ENCODE results near the gene PACSIN2. TPM values are rescaled to one million over a fixed set of nuclear protein-coding genes. Genes with fewer than 3 reads are reported as not detected.

Gene PACSIN2
- total and polyA plus RNA-seq, 2 experiments from 2014 or later, result 23.5 to 57.3 TPM

DNA sequence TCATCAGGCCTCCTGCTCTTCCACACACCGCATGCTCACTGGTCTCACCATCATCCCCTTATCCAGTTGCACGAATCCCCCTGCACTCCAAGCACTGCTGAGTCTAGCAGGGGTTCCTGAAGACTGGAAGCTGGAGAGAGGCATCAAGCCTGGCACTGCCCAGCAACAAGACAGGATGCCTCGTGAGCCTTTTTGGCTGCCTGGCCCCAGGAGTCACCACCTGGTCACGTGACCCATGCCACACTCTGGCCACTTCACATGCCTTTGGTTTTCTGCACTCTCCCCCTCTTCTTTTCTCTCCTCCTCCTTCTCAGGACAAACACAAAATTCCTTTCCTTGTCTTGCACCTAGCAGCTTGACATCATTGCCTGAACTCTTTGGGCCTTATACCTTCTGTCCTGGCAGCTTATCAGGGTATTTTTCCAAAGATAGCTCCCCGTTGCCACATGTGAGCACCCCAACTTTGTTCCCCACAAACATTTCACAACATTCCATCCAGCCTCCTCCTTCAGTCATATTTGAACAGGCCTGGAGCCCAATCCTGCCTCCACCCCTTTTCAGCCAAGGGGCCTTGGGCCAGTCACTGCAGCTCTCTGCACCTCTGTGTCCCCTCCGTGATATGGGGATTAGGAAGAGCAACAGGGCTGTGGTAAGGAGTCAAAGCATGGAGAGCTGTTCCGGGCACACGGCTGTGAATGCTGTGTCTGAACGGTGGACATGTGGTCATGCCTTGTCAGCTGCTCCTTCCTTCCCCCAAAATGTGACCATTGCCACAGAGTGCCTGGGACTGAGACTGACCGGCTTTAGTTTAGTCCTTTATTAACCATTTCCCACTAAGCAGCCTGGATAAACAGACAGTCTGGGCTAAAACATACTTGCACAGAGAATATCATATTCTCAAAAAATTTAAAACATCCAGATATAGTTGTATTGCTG lies 2.8 kb upstream of the PACSIN2 start:
- Histone ChIP-seq H3K4me1 (ENCODE audit: insufficient read depth) (peaks cover 22% of the 10 kb centered on the region), H3K27ac (ENCODE audit: low read depth) (no peak overlapping the region), H3K9me2 (ENCODE audit: insufficient read depth) (no peaks in the 10 kb centered on the region), H3K4me3 (no peak overlapping the region), H3K27me3 (ENCODE audit: insufficient read depth) (peaks cover 4% of the 10 kb centered on the region; the same call in 1 of the 2 replicates), H3K4me2 (no peak overlapping the region), H3F3A (replicated peaks; ENCODE audit: low read depth) (peaks cover 9% of the 10 kb centered on the region; the same call in 1 of the 2 replicates), H3K79me2 (replicated peaks; ENCODE audit: insufficient read depth) (peaks cover 15% of the 10 kb centered on the region), H2AFZ (no peak overlapping the region), H4K20me1 (replicated peaks; ENCODE audit: insufficient read depth) (peaks cover 12% of the 10 kb centered on the region), H3K36me3 (ENCODE audit: insufficient read depth) (no peaks in the 10 kb centered on the region)
- ATAC-seq (no peak), DNase-seq (ENCODE audit: low spot score) (no peak)
- H3K27ac Mint-ChIP-seq, result no peak overlapping the region
- no peak overlapping the region for H3K4me3 Mint-ChIP-seq
- peaks cover 12% of the 10 kb centered on the region for H3K4me1 Mint-ChIP-seq
- peaks cover 8% of the 10 kb centered on the region for H3K36me3 Mint-ChIP-seq (ENCODE audit: low read depth)
- H3K9me3 Mint-ChIP-seq, result peaks cover 4% of the 10 kb centered on the region
- H3K27me3 Mint-ChIP-seq (ENCODE audit: insufficient read depth, low read depth, poor library complexity), result peaks cover 10% of the 10 kb centered on the region
- no peak for TF ChIP-seq JUNB (IDR thresholded peaks at IDR 0.05; ENCODE audit: unreplicated experiment)
- TF ChIP-seq NANOG (IDR thresholded peaks at IDR 0.05; ENCODE audit: borderline replicate concordance), result no peak
- TF ChIP-seq CREB1 (CRISPR knock-in tag; IDR thresholded peaks at IDR 0.05; ENCODE audit: low read depth), result no peak
- TF ChIP-seq ETS1 (IDR thresholded peaks at IDR 0.05), result no peak
- TF ChIP-seq STAT1 (IDR thresholded peaks at IDR 0.05; ENCODE audit: unreplicated experiment), result no peak
- no peak for TF ChIP-seq POLR2AphosphoS5 (IDR thresholded peaks at IDR 0.05; ENCODE audit: low read depth)
- no peak for TF ChIP-seq REST (IDR thresholded peaks at IDR 0.05; ENCODE audit: unreplicated experiment)
- TF ChIP-seq, protein P1, sequence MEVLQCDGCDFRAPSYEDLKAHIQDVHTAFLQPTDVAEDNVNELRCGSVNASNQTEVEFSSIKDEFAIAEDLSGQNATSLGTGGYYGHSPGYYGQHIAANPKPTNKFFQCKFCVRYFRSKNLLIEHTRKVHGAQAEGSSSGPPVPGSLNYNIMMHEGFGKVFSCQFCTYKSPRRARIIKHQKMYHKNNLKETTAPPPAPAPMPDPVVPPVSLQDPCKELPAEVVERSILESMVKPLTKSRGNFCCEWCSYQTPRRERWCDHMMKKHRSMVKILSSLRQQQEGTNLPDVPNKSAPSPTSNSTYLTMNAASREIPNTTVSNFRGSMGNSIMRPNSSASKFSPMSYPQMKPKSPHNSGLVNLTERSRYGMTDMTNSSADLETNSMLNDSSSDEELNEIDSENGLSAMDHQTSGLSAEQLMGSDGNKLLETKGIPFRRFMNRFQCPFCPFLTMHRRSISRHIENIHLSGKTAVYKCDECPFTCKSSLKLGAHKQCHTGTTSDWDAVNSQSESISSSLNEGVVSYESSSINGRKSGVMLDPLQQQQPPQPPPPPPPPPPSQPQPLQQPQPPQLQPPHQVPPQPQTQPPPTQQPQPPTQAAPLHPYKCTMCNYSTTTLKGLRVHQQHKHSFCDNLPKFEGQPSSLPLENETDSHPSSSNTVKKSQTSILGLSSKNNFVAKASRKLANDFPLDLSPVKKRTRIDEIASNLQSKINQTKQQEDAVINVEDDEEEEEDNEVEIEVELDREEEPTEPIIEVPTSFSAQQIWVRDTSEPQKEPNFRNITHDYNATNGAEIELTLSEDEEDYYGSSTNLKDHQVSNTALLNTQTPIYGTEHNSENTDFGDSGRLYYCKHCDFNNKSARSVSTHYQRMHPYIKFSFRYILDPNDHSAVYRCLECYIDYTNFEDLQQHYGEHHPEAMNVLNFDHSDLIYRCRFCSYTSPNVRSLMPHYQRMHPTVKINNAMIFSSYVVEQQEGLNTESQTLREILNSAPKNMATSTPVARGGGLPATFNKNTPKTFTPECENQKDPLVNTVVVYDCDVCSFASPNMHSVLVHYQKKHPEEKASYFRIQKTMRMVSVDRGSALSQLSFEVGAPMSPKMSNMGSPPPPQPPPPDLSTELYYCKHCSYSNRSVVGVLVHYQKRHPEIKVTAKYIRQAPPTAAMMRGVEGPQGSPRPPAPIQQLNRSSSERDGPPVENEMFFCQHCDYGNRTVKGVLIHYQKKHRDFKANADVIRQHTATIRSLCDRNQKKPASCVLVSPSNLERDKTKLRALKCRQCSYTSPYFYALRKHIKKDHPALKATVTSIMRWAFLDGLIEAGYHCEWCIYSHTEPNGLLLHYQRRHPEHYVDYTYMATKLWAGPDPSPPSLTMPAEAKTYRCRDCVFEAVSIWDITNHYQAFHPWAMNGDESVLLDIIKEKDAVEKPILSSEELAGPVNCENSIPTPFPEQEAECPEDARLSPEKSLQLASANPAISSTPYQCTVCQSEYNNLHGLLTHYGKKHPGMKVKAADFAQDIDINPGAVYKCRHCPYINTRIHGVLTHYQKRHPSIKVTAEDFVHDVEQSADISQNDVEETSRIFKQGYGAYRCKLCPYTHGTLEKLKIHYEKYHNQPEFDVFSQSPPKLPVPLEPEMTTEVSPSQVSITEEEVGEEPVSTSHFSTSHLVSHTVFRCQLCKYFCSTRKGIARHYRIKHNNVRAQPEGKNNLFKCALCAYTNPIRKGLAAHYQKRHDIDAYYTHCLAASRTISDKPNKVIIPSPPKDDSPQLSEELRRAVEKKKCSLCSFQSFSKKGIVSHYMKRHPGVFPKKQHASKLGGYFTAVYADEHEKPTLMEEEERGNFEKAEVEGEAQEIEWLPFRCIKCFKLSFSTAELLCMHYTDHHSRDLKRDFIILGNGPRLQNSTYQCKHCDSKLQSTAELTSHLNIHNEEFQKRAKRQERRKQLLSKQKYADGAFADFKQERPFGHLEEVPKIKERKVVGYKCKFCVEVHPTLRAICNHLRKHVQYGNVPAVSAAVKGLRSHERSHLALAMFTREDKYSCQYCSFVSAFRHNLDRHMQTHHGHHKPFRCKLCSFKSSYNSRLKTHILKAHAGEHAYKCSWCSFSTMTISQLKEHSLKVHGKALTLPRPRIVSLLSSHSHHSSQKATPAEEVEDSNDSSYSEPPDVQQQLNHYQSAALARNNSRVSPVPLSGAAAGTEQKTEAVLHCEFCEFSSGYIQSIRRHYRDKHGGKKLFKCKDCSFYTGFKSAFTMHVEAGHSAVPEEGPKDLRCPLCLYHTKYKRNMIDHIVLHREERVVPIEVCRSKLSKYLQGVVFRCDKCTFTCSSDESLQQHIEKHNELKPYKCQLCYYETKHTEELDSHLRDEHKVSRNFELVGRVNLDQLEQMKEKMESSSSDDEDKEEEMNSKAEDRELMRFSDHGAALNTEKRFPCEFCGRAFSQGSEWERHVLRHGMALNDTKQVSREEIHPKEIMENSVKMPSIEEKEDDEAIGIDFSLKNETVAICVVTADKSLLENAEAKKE (CRISPR knock-in tag; IDR thresholded peaks at IDR 0.05), result no peak
- no peak for TF ChIP-seq EZH2phosphoT487 (IDR thresholded peaks at IDR 0.05; ENCODE audit: unreplicated experiment)
- no peak for TF ChIP-seq ZNF114 (CRISPR knock-in tag; IDR thresholded peaks at IDR 0.05)
- no peak for TF ChIP-seq EZH2 (IDR thresholded peaks at IDR 0.05; ENCODE audit: low read depth, unreplicated experiment)
- TF ChIP-seq, protein P2, sequence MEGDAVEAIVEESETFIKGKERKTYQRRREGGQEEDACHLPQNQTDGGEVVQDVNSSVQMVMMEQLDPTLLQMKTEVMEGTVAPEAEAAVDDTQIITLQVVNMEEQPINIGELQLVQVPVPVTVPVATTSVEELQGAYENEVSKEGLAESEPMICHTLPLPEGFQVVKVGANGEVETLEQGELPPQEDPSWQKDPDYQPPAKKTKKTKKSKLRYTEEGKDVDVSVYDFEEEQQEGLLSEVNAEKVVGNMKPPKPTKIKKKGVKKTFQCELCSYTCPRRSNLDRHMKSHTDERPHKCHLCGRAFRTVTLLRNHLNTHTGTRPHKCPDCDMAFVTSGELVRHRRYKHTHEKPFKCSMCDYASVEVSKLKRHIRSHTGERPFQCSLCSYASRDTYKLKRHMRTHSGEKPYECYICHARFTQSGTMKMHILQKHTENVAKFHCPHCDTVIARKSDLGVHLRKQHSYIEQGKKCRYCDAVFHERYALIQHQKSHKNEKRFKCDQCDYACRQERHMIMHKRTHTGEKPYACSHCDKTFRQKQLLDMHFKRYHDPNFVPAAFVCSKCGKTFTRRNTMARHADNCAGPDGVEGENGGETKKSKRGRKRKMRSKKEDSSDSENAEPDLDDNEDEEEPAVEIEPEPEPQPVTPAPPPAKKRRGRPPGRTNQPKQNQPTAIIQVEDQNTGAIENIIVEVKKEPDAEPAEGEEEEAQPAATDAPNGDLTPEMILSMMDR (conservative IDR thresholded peaks at IDR 0.05; ENCODE audit: low read depth in 2 of 2), result no peak
- no peak for TF ChIP-seq ZNF331 (CRISPR knock-in tag; IDR thresholded peaks at IDR 0.05; ENCODE audit: low read depth)

Data from GM23338 (cell line).